DMS114 treated with DMSO at 0.1 percent for 48 hours (cell line): ENCODE data around the gene HMGB4.

Source experiments
- DNase-seq: peaks from one replicate; lab custom pipeline; 2025; ENCODE audit not compliant: unreplicated experiment; lab: John Stamatoyannopoulos, UW

The HMGB4 gene

GRCh38 chr1:33848205-33848937 lies 15.5 kb upstream of the HMGB4 start:
- no peak for DNase-seq

- no peak for DNase-seq
Observed at GRCh38 chr1:33849211-33849610, 14.7 kb upstream of the HMGB4 start.

- DNase-seq = no peak
Observed at GRCh38 chr1:33850481-33850880, 13.4 kb upstream of the HMGB4 start.

- DNase-seq = no peak
Observed at GRCh38 chr1:33852711-33853110, 11.2 kb upstream of the HMGB4 start.

- no peak for DNase-seq
Observed at GRCh38 chr1:33853431-33853830, 10.4 kb upstream of the HMGB4 start.

- DNase-seq = no peak
Observed at GRCh38 chr1:33854091-33854490, 9.8 kb upstream of the HMGB4 start.

- DNase-seq = no peak
Observed at GRCh38 chr1:33860671-33861070, 3.2 kb upstream of the HMGB4 start.

- DNase-seq = no peak
Observed at GRCh38 chr1:33864460-33865389, 846 bp downstream of the HMGB4 start.

- DNase-seq = no peak
Observed at GRCh38 chr1:33866281-33866680, 2.4 kb downstream of the HMGB4 start.

GRCh38 chr1:33867684-33868083 lies 3.8 kb downstream of the HMGB4 start:
- DNase-seq = no peak

GRCh38 chr1:33872275-33872674 lies 8.4 kb downstream of the HMGB4 start:
- no peak for DNase-seq

- no peak for DNase-seq
Observed at GRCh38 chr1:33872683-33873082, 8.8 kb downstream of the HMGB4 start.

- DNase-seq = no peak
Observed at GRCh38 chr1:33874636-33875035, 10.8 kb downstream of the HMGB4 start.

- DNase-seq = no peak
Observed at GRCh38 chr1:33875862-33876261, 12.0 kb downstream of the HMGB4 start.

GRCh38 chr1:33876970-33877650 lies 13.2 kb downstream of the HMGB4 start:
- DNase-seq = no peak

GRCh38 chr1:33878392-33878791 lies 14.5 kb downstream of the HMGB4 start:
- DNase-seq = no peak

- DNase-seq = no peak
Observed at GRCh38 chr1:33880305-33880704, 16.4 kb downstream of the HMGB4 start.

- DNase-seq = no peak
Observed at GRCh38 chr1:33886496-33886895, 22.6 kb downstream of the HMGB4 start.

GRCh38 chr1:33893147-33893830 lies 29.4 kb downstream of the HMGB4 start:
- no peak for DNase-seq

- DNase-seq = no peak
Observed at GRCh38 chr1:33895396-33895795, 31.5 kb downstream of the HMGB4 start.

- no peak for DNase-seq
Observed at GRCh38 chr1:33895976-33896375, 32.1 kb downstream of the HMGB4 start.
